GM23338 (cell line): Measurements from ENCODE around the gene KCNT1.

ENCODE experiments used
- CTCF ChIP-seq, 2 experiments: fragments of 200-600 bp in 1 of 2; sonication (generic) in 1 of 2; conservative IDR thresholded peaks; 2 replicates each; pipeline versions ENCODE4 v1.5.1 to v1.6.1; 2016 to 2017; ENCODE audit warnings: antibody characterized with exemption in 2 of 2, low read depth in 2 of 2, mild to moderate bottlenecking in 2 of 2, moderate library complexity in 1 of 2
- EZH2 ChIP-seq: fragments of 200-600 bp; sonication (generic); IDR thresholded peaks from one replicate; pipeline ENCODE4 v1.8.0; 2017; ENCODE audit warnings: antibody characterized with exemption, mild to moderate bottlenecking, low read depth; ENCODE audit not compliant: unreplicated experiment
- EZH2phosphoT487 ChIP-seq: fragments of 200-600 bp; sonication (generic); IDR thresholded peaks from one replicate; pipeline ENCODE4 v1.8.1; 2018; ENCODE audit warnings: antibody characterized with exemption; ENCODE audit not compliant: unreplicated experiment
- JUNB ChIP-seq: IDR thresholded peaks from one replicate; pipeline ENCODE4 v1.6.1; 2016; ENCODE audit warnings: antibody characterized with exemption; ENCODE audit not compliant: unreplicated experiment
- POLR2AphosphoS5 ChIP-seq: IDR thresholded peaks from 2 replicates; pipeline ENCODE4 v1.6.1; 2016; ENCODE audit warnings: antibody characterized with exemption, low read depth
- REST ChIP-seq: IDR thresholded peaks from one replicate; pipeline ENCODE4 v1.6.1; 2018; ENCODE audit warnings: antibody characterized with exemption; ENCODE audit not compliant: unreplicated experiment
- ZNF114 ChIP-seq: fragments of 250-450 bp; sonication (Bioruptor Pico); IDR thresholded peaks from 2 replicates; pipeline ENCODE4 v1.5.0; 2020; ENCODE audit warnings: mild to moderate bottlenecking, moderate library complexity
- ZNF462 ChIP-seq: fragments of 250-450 bp; sonication (Bioruptor Pico); IDR thresholded peaks from 2 replicates; pipeline ENCODE4 v1.5.0; 2020; ENCODE audit warnings: mild to moderate bottlenecking, moderate library complexity

- TF ChIP-seq CTCF (conservative IDR thresholded peaks at IDR 0.05; ENCODE audit: low read depth in 2 of 2) (no peak), JUNB (no peak), EZH2phosphoT487 (no peak), EZH2 (no peak), ZNF462 (CRISPR knock-in tag) (no peak), POLR2AphosphoS5 (no peak), REST (no peak), ZNF114 (CRISPR knock-in tag) (no peak)
These were observed 62.7 kb downstream of the KCNT1 start for GRCh38 chr9:135764731-135765130.
